ENCODE results near the gene ANKRD55. TPM values are rescaled to one million over a fixed set of nuclear protein-coding genes. Genes with fewer than 3 reads are reported as not detected.

Gene ANKRD55
- total RNA-seq, 1 experiment from 2014 or later, result not detected

GRCh38 chr5:56167519-56167918 is 65.6 kb downstream of the ANKRD55 start:
- Mint-ChIP-seq H3K9me3 (ENCODE audit: unreplicated experiment) (peaks cover 7% of the 10 kb centered on the region), H3K4me3 (ENCODE audit: unreplicated experiment) (no peak overlapping the region), H3K4me1 (ENCODE audit: insufficient read depth, unreplicated experiment) (no peaks in the 10 kb centered on the region), H3K36me3 (ENCODE audit: insufficient read depth, unreplicated experiment) (peaks cover 10% of the 10 kb centered on the region), H3K27me3 (ENCODE audit: insufficient read depth, unreplicated experiment) (no peaks in the 10 kb centered on the region), H3K27ac (ENCODE audit: low read depth, unreplicated experiment) (no peak overlapping the region)
- no peak for TF ChIP-seq CTCF (IDR thresholded peaks at IDR 0.05; ENCODE audit: unreplicated experiment)
- BruUV-seq (replicated peaks), result no TSS peak
- POLR2A ChIA-PET, result no interaction called here
- intact Hi-C loops (cut with micrococcal nuclease), result no loop called here
- CTCF ChIA-PET, result no interaction called here
- no peak for DNase-seq (ENCODE audit: unreplicated experiment)

- CTCF ChIA-PET, result no interaction called here
- intact Hi-C loops (cut with micrococcal nuclease), result no loop called here
Observed at GRCh38 chr5:56166671-56167385, 66.3 kb downstream of the ANKRD55 start.

GRCh38 chr5:56164376-56164775 is 68.8 kb downstream of the ANKRD55 start:
- H3K4me3 Mint-ChIP-seq (ENCODE audit: unreplicated experiment), result no peak overlapping the region

More at GRCh38 chr5:56166671-56167385, 66.3 kb downstream of the ANKRD55 start:
- Mint-ChIP-seq H3K4me1 (ENCODE audit: insufficient read depth, unreplicated experiment) (no peaks in the 10 kb centered on the region), H3K9me3 (ENCODE audit: unreplicated experiment) (peaks cover 7% of the 10 kb centered on the region), H3K27me3 (ENCODE audit: insufficient read depth, unreplicated experiment) (no peaks in the 10 kb centered on the region), H3K36me3 (ENCODE audit: insufficient read depth, unreplicated experiment) (peaks cover 10% of the 10 kb centered on the region), H3K27ac (ENCODE audit: low read depth, unreplicated experiment) (no peak overlapping the region), H3K4me3 (ENCODE audit: unreplicated experiment) (no peak overlapping the region)
- no TSS peak for BruUV-seq (replicated peaks)
- TF ChIP-seq CTCF (IDR thresholded peaks at IDR 0.05; ENCODE audit: unreplicated experiment), result no peak
- POLR2A ChIA-PET, result no interaction called here
- DNase-seq (ENCODE audit: unreplicated experiment), result peak; percentile 56

GRCh38 chr5:56161927-56162326 is 71.2 kb downstream of the ANKRD55 start:
- Mint-ChIP-seq H3K4me1 (ENCODE audit: insufficient read depth, unreplicated experiment) (no peaks in the 10 kb centered on the region), H3K27ac (ENCODE audit: low read depth, unreplicated experiment) (no peak overlapping the region), H3K9me3 (ENCODE audit: unreplicated experiment) (peaks cover 7% of the 10 kb centered on the region), H3K4me3 (ENCODE audit: unreplicated experiment) (no peak overlapping the region), H3K36me3 (ENCODE audit: insufficient read depth, unreplicated experiment) (peaks cover 10% of the 10 kb centered on the region), H3K27me3 (ENCODE audit: insufficient read depth, unreplicated experiment) (no peaks in the 10 kb centered on the region)
- no peak for TF ChIP-seq CTCF (IDR thresholded peaks at IDR 0.05; ENCODE audit: unreplicated experiment)
- ChIA-PET CTCF (interaction anchor here (0.6 kb wide), 1 partner anchor 237 kb away, joined by 3 read pairs; no protein-coding TSS in a partner anchor), POLR2A (no interaction called here)
- no TSS peak for BruUV-seq (replicated peaks)
- no peak for DNase-seq (ENCODE audit: unreplicated experiment)
- intact Hi-C loops (cut with micrococcal nuclease), result no loop called here

More at GRCh38 chr5:56164376-56164775, 68.8 kb downstream of the ANKRD55 start:
- H3K9me3 Mint-ChIP-seq (ENCODE audit: unreplicated experiment), result peaks cover 7% of the 10 kb centered on the region
- H3K27me3 Mint-ChIP-seq (ENCODE audit: insufficient read depth, unreplicated experiment), result no peaks in the 10 kb centered on the region
- H3K36me3 Mint-ChIP-seq (ENCODE audit: insufficient read depth, unreplicated experiment), result peaks cover 10% of the 10 kb centered on the region
- no peak for TF ChIP-seq CTCF (IDR thresholded peaks at IDR 0.05; ENCODE audit: unreplicated experiment)
- intact Hi-C loops (cut with micrococcal nuclease), result no loop called here
- POLR2A ChIA-PET, result interaction anchor here (0.5 to 0.9 kb wide), 2 partner anchors 15 to 268 kb away, joined by 3 read pairs; no protein-coding TSS in a partner anchor
- H3K27ac Mint-ChIP-seq (ENCODE audit: low read depth, unreplicated experiment), result no peak overlapping the region
- no peaks in the 10 kb centered on the region for H3K4me1 Mint-ChIP-seq (ENCODE audit: insufficient read depth, unreplicated experiment)
- no peak for DNase-seq (ENCODE audit: unreplicated experiment)
- CTCF ChIA-PET, result interaction anchor here (0.6 kb wide), 1 partner anchor 967 kb away, joined by 3 read pairs; no protein-coding TSS in a partner anchor
- BruUV-seq (replicated peaks), result no TSS peak
